Endodermal cell (in vitro differentiated cells): ENCODE data around the gene NUDT22. TPM values are rescaled to one million over a fixed set of nuclear protein-coding genes. Genes with fewer than 3 reads are reported as not detected.
A peak's percentile ranks its signal among the peaks of the same experiment; 100 is the strongest.

Source experiments
- DNase-seq: peaks from one replicate; pipeline ENCODE4 v3.0.0-alpha.2; 2017
- H3K27ac ChIP-seq: 2 replicates; pipeline ENCODE4 v1.5.1; 2013; ENCODE audit warnings: mild to moderate bottlenecking, low read depth, low read length, moderate library complexity
- H3K27me3 ChIP-seq: 2 replicates; pipeline ENCODE4 v1.6.1; 2013; ENCODE audit warnings: mild to moderate bottlenecking, low read length, moderate library complexity; ENCODE audit not compliant: insufficient read depth, control insufficient read depth, poor library complexity, severe bottlenecking
- H3K36me3 ChIP-seq: 2 replicates; pipeline ENCODE4 v1.7.0; 2013; ENCODE audit warnings: mild to moderate bottlenecking, low read length, moderate library complexity; ENCODE audit not compliant: control insufficient read depth, insufficient read depth
- H3K4me1 ChIP-seq: one replicate; pipeline ENCODE4 v1.7.0; 2013; ENCODE audit warnings: low read length; ENCODE audit not compliant: control insufficient read depth, insufficient read depth
- H3K4me3 ChIP-seq: 2 replicates; pipeline ENCODE4 v1.5.1; 2013; ENCODE audit warnings: mild to moderate bottlenecking, low read length, moderate library complexity
- H3K9ac ChIP-seq: 2 replicates; pipeline ENCODE4 v1.6.1; 2013; ENCODE audit warnings: mild to moderate bottlenecking, low read length, moderate library complexity; ENCODE audit not compliant: poor library complexity, severe bottlenecking; ENCODE audit errors: extremely low read depth
- H3K9me3 ChIP-seq: 2 replicates; pipeline ENCODE4 v1.6.1; 2013; ENCODE audit warnings: mild to moderate bottlenecking, low read length, moderate library complexity; ENCODE audit not compliant: control insufficient read depth
- H3K27ac Mint-ChIP-seq: 2 replicates; pipeline ENCODE4 v1.8.0; 2020; ENCODE audit warnings: mixed read lengths
- H3K27me3 Mint-ChIP-seq: 2 replicates; pipeline ENCODE4 v1.8.0; 2021; ENCODE audit warnings: mild to moderate bottlenecking, mixed read lengths; ENCODE audit not compliant: insufficient read depth
- H3K36me3 Mint-ChIP-seq: 2 replicates; pipeline ENCODE4 v1.8.0; 2020; ENCODE audit warnings: low read depth, mixed read lengths
- H3K4me1 Mint-ChIP-seq: 2 replicates; pipeline ENCODE4 v1.8.0; 2020; ENCODE audit warnings: mixed read lengths
- H3K4me3 Mint-ChIP-seq: 2 replicates; pipeline ENCODE4 v1.8.0; 2020; ENCODE audit warnings: mild to moderate bottlenecking, moderate library complexity, mixed read lengths
- H3K9me3 Mint-ChIP-seq: 2 replicates; pipeline ENCODE4 v1.8.0; 2020; ENCODE audit warnings: mild to moderate bottlenecking, mixed read lengths
- WGBS, 2 experiments: methylation state at CpG; one replicate each; pipeline versions ENCODE4 v1.1.5 to v1.1.7; 2013; ENCODE audit warnings: missing lambda C conversion rate in 2 of 2, mixed read lengths in 1 of 2; ENCODE audit not compliant: insufficient coverage in 1 of 2, insufficient read length in 1 of 2; 5-methylcytosine and 5-hydroxymethylcytosine counted together
- total RNA-seq, 2 donors: library from RNA; stranded (reverse); fragmentation: NEBNext Ultra II Directional in 1 of 2; extraction: Animal tissue kit (Norgen Biotek cat#: 25700) in 1 of 2; gene quantifications; 2 replicates in 1 of 2; 3 replicates in 1 of 2; pipeline ENCODE4 v1.2.1, GENCODE V29; 2021
- TF ChIP-seq, protein P1 (sequence below): fragments of 200-600 bp; sonication (generic); conservative IDR thresholded peaks from 2 replicates; pipeline ENCODE4 v1.5.0; 2021; ENCODE audit warnings: antibody characterized with exemption, mild to moderate bottlenecking

The NUDT22 gene
- total RNA-seq, 2 donors from 2014 or later: 54.4 to 55.9 TPM

GRCh38 chr11:64253043-64253442 is 27.0 kb downstream of the NUDT22 start:
- Mint-ChIP-seq H3K27me3 (no peaks in the 10 kb centered on the region), H3K27ac (no peak overlapping the region), H3K4me1 (peaks cover 25% of the 10 kb centered on the region), H3K36me3 (peaks cover 19% of the 10 kb centered on the region), H3K9me3 (no peaks in the 10 kb centered on the region), H3K4me3 (peak overlapping the region; percentile 86)
- H3K4me3 ChIP-seq: peak overlapping the region; percentile 94
- peaks cover 11% of the 10 kb centered on the region for H3K4me1 ChIP-seq
- H3K9me3 ChIP-seq: no peaks in the 10 kb centered on the region
- H3K27ac ChIP-seq: no peak overlapping the region
- H3K27me3 ChIP-seq: no peaks in the 10 kb centered on the region
- no peak for DNase-seq
- TF ChIP-seq, protein P1, sequence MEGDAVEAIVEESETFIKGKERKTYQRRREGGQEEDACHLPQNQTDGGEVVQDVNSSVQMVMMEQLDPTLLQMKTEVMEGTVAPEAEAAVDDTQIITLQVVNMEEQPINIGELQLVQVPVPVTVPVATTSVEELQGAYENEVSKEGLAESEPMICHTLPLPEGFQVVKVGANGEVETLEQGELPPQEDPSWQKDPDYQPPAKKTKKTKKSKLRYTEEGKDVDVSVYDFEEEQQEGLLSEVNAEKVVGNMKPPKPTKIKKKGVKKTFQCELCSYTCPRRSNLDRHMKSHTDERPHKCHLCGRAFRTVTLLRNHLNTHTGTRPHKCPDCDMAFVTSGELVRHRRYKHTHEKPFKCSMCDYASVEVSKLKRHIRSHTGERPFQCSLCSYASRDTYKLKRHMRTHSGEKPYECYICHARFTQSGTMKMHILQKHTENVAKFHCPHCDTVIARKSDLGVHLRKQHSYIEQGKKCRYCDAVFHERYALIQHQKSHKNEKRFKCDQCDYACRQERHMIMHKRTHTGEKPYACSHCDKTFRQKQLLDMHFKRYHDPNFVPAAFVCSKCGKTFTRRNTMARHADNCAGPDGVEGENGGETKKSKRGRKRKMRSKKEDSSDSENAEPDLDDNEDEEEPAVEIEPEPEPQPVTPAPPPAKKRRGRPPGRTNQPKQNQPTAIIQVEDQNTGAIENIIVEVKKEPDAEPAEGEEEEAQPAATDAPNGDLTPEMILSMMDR: no peak
- H3K9ac ChIP-seq: no peak overlapping the region
- peaks cover 33% of the 10 kb centered on the region for H3K36me3 ChIP-seq
- WGBS, 2 experiments: 89% methylated on average over 7 to 8 of the region's 8 CpGs

- no peak overlapping the region for H3K27ac ChIP-seq
- peaks cover 37% of the 10 kb centered on the region for H3K36me3 ChIP-seq
- whole genome bisulfite sequencing, 2 experiments: 93 to 100% methylated on average over 4 to 5 of the region's 5 CpGs
- DNase-seq: no peak
- peaks cover 22% of the 10 kb centered on the region for H3K36me3 Mint-ChIP-seq
- H3K9ac ChIP-seq: no peak overlapping the region
- H3K4me1 Mint-ChIP-seq: peaks cover 21% of the 10 kb centered on the region
- no peaks in the 10 kb centered on the region for H3K27me3 Mint-ChIP-seq
- H3K27me3 ChIP-seq: no peaks in the 10 kb centered on the region
- H3K27ac Mint-ChIP-seq: peak overlapping the region; percentile 38
- no peak overlapping the region for H3K4me3 ChIP-seq
- H3K4me3 Mint-ChIP-seq: peak overlapping the region; percentile 86
- no peaks in the 10 kb centered on the region for H3K9me3 Mint-ChIP-seq
- H3K9me3 ChIP-seq: no peaks in the 10 kb centered on the region
- TF ChIP-seq, protein P1: no peak
- H3K4me1 ChIP-seq: peaks cover 9% of the 10 kb centered on the region
Measured at GRCh38 chr11:64253481-64253880, 27.4 kb downstream of the NUDT22 start.

GRCh38 chr11:64254326-64254725 is 28.3 kb downstream of the NUDT22 start:
- Histone ChIP-seq H3K9me3 (no peaks in the 10 kb centered on the region), H3K4me3 (no peak overlapping the region), H3K4me1 (peaks cover 3% of the 10 kb centered on the region), H3K27ac (no peak overlapping the region), H3K36me3 (peaks cover 40% of the 10 kb centered on the region), H3K9ac (no peak overlapping the region), H3K27me3 (no peaks in the 10 kb centered on the region)
- H3K36me3 Mint-ChIP-seq: peaks cover 27% of the 10 kb centered on the region
- TF ChIP-seq, protein P1: no peak
- no peak for DNase-seq
- WGBS, 2 experiments: 94% methylated on average over 7 of the region's 7 CpGs
- no peaks in the 10 kb centered on the region for H3K27me3 Mint-ChIP-seq
- peak overlapping the region; percentile 38 for H3K27ac Mint-ChIP-seq
- peaks cover 14% of the 10 kb centered on the region for H3K4me1 Mint-ChIP-seq
- no peaks in the 10 kb centered on the region for H3K9me3 Mint-ChIP-seq
- no peak overlapping the region for H3K4me3 Mint-ChIP-seq
